Daoy (cell line): ENCODE results near the gene CCSER2. TPM values are rescaled to one million over a fixed set of nuclear protein-coding genes. Genes with fewer than 3 reads are reported as not detected.

Experiments used
- DNase-seq: peaks from one replicate; pipeline ENCODE4 v3.0.0-alpha.2; 2015; ENCODE audit warnings: low read depth
- total RNA-seq: library from RNA; depleted of rRNA; stranded (reverse); fragments of >200 nt; shearing (Covaris generic); gene quantifications from 2 replicates; pipeline ENCODE4 v1.2.3, GENCODE V29; 2014; rRNA removed

CCSER2 gene
- total RNA-seq, 1 experiment from 2014 or later, result 11.5 TPM

- no peak for DNase-seq
Observed at GRCh38 chr10:84543948-84544347, 215.6 kb downstream of the CCSER2 start.

GRCh38 chr10:84545651-84546050 lies 217.3 kb downstream of the CCSER2 start:
- no peak for DNase-seq

GRCh38 chr10:84546609-84547008 lies 218.2 kb downstream of the CCSER2 start:
- DNase-seq, result no peak

- no peak for DNase-seq
Observed at GRCh38 chr10:84547616-84548015, 219.2 kb downstream of the CCSER2 start.

- no peak for DNase-seq
Observed at GRCh38 chr10:84548869-84549268, 220.5 kb downstream of the CCSER2 start.

- DNase-seq, result no peak
Observed at GRCh38 chr10:84549368-84550165, 221.2 kb downstream of the CCSER2 start.

GRCh38 chr10:84550756-84551436 lies 222.5 kb downstream of the CCSER2 start:
- no peak for DNase-seq

- DNase-seq, result no peak
Observed at GRCh38 chr10:84551437-84552120, 223.2 kb downstream of the CCSER2 start.

GRCh38 chr10:84552478-84552877 lies 224.1 kb downstream of the CCSER2 start:
- no peak for DNase-seq

- DNase-seq, result no peak
Observed at GRCh38 chr10:84562592-84562991, 234.2 kb downstream of the CCSER2 start.

GRCh38 chr10:84563355-84563754 lies 235.0 kb downstream of the CCSER2 start:
- DNase-seq, result no peak

- DNase-seq, result no peak
Observed at GRCh38 chr10:84563868-84564267, 235.5 kb downstream of the CCSER2 start.

GRCh38 chr10:84565881-84566582 lies 237.6 kb downstream of the CCSER2 start:
- no peak for DNase-seq

- DNase-seq, result no peak
Observed at GRCh38 chr10:84567133-84567532, 238.7 kb downstream of the CCSER2 start.

Other genes starting within 250 kb of the CCSER2 start
- 171 and 179 TPM in 2 replicates for gene GHITM, start 189.1 kb upstream of the CCSER2 start, total RNA-seq
- not detected in 2 replicates for gene GPR15LG, start 154.8 kb upstream of the CCSER2 start, total RNA-seq
- gene CDHR1, start 134.1 kb upstream of the CCSER2 start, total RNA-seq, result not detected in 2 replicates
- gene LRIT2, start 103.0 kb upstream of the CCSER2 start, total RNA-seq, result not detected in 2 replicates
- gene LRIT1, start 87.0 kb upstream of the CCSER2 start, total RNA-seq, result not detected in 2 replicates
- not detected in 2 replicates for gene RGR, start 83.5 kb upstream of the CCSER2 start, total RNA-seq